ENCODE data around the gene RTL3.
"Not testable (repeated sequence)": the region's sequence is repeated elsewhere in the genome, so short reads cannot be mapped to it uniquely, and the experiment has no call there.

Gene RTL3

DNA sequence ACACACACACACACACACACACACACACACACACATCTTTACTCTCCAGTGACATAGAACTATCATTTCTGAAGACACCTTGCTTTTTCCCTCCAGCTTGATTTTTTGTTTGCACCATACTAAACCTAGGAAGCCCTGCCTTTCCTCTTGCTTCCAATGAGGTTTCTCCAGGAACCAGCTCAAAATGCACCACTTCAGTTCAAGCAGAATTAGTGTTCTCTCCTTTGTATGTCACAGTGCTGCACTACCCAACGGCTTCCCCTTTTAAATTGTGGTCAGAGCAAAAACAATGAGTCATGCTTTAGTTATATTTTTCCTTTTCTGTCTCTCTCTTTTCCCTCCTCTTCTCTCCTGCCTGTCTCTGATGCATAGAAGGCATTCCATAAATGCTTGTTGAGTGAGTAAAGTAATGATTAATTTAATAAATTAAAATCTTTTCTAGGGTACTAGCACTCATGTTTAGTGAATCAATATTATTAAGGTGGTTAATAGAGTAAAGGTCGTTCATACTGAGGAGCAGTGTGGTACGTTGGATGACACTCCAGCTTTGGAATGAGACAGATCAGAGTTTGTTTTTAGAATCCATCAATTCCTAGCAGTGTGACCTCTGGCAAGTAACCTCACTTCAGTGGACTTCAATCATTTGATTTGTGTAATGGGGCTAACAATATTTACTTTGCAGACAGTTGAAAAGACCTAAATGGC lies 5.9 kb downstream of the RTL3 start:
- DNase-seq (ENCODE audit: extremely low spot score): no peak
- CTCF ChIA-PET: interaction anchor here (1.5 kb wide), 1 partner anchor 10 kb away, joined by 4 read pairs; no protein-coding TSS in a partner anchor

DNA sequence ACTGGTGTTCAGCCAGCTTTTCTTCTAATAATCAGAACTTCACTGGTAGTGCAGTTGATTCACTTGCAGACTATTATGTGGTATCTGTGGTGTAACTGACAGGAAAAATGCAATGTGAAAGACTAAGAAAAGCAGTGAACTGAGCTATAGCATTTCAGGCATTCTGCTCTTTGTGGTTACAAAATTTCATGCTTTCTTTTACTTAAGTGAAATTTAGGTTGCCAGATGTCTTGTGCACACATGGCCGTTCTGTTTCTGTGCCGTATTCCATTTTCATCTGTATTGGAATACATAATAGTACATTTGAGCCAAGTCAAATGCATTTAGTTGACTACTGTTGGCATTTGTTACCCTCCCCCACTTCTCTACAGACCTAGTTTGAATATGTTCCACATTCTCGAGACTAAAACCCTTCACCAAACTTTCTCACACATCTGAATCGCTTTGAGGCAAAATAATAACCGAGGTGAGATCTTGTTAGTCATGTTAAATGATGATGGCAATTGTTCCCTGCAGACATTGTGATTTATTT lies 8.2 kb downstream of the RTL3 start:
- TF ChIP-seq, protein P1, sequence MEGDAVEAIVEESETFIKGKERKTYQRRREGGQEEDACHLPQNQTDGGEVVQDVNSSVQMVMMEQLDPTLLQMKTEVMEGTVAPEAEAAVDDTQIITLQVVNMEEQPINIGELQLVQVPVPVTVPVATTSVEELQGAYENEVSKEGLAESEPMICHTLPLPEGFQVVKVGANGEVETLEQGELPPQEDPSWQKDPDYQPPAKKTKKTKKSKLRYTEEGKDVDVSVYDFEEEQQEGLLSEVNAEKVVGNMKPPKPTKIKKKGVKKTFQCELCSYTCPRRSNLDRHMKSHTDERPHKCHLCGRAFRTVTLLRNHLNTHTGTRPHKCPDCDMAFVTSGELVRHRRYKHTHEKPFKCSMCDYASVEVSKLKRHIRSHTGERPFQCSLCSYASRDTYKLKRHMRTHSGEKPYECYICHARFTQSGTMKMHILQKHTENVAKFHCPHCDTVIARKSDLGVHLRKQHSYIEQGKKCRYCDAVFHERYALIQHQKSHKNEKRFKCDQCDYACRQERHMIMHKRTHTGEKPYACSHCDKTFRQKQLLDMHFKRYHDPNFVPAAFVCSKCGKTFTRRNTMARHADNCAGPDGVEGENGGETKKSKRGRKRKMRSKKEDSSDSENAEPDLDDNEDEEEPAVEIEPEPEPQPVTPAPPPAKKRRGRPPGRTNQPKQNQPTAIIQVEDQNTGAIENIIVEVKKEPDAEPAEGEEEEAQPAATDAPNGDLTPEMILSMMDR (IDR thresholded peaks at IDR 0.05; ENCODE audit: control extremely low read depth, extremely low read depth, low read depth, missing control alignments): no peak
- ChIA-PET POLR2A (no interaction called here), CTCF (no interaction called here)
- no peak for DNase-seq (ENCODE audit: extremely low spot score)

More for the DNA sequence above, 5.9 kb downstream of the RTL3 start:
- TF ChIP-seq, protein P1 (IDR thresholded peaks at IDR 0.05; ENCODE audit: control extremely low read depth, extremely low read depth, low read depth, missing control alignments): no peak
- POLR2A ChIA-PET: no interaction called here

DNA sequence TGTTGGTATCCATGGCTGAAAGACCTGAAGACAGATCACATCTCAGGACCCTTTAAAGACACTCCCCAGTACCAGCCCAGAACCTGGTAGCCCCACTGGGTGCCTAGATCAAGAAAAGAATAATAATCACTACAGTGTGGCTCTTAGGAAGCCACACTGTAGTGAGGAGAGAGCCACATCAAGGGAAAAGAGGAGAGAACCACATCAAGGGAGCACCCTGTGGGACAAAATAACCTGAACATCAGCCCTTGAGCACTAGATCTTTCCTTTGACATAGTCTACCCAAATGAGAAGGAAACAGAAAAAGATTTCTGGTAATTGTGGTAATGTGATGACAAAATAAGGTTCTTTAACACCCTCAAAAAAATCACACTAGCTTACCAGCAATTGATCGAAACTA lies 15.3 kb downstream of the RTL3 start:
- TF ChIP-seq, protein P1 (IDR thresholded peaks at IDR 0.05; ENCODE audit: control extremely low read depth, extremely low read depth, low read depth, missing control alignments): no peak
- CTCF ChIA-PET: no interaction called here

DNA sequence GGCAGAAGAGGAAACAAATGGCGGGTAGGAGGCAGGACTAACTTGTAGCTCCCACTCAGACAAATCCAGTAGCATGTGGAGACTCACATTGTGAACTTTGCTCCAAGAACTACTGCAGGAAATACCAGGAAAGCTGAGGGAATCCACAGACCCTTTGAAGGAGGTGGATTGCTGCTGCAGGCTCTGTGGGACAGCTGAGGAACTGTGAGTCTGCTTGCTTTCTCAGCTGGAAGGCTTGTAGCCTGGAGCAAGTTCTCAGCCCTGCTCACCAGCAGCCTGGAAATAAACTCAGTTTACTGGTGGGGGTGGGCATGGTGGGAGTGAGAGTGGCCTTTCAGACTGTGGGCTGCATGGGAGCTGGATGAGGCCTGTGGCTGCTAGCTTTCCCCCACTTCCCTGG lies 16.0 kb downstream of the RTL3 start:
- ChIA-PET CTCF (no interaction called here), POLR2A (no interaction called here)
- no peak for DNase-seq (ENCODE audit: extremely low spot score)
- TF ChIP-seq, protein P1 (IDR thresholded peaks at IDR 0.05; ENCODE audit: control extremely low read depth, extremely low read depth, low read depth, missing control alignments): no peak

More for the DNA sequence above, 15.3 kb downstream of the RTL3 start:
- POLR2A ChIA-PET: no interaction called here
- DNase-seq (ENCODE audit: extremely low spot score): no peak

DNA sequence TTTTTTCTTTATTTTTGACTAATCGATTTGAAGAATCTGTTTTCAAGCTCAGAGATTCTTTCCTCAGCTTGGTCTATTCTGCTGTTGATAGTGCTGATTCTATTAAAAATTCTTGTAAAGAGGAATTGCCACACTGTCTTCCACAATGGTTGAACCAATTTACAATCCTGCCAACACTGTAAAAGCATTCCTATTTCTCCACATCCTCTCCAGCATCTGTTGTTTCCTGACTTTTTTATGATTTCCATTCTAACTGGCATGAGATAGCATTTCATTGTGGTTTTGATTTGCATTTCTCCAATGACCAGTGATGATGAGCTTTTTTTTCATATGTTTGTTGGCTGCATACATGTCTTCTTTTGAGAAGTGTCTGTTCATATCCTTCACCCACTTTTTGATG lies 23.0 kb downstream of the RTL3 start:
- POLR2A ChIA-PET; CTCF ChIA-PET; DNase-seq (ENCODE audit: extremely low spot score): not testable (repeated sequence)

DNA sequence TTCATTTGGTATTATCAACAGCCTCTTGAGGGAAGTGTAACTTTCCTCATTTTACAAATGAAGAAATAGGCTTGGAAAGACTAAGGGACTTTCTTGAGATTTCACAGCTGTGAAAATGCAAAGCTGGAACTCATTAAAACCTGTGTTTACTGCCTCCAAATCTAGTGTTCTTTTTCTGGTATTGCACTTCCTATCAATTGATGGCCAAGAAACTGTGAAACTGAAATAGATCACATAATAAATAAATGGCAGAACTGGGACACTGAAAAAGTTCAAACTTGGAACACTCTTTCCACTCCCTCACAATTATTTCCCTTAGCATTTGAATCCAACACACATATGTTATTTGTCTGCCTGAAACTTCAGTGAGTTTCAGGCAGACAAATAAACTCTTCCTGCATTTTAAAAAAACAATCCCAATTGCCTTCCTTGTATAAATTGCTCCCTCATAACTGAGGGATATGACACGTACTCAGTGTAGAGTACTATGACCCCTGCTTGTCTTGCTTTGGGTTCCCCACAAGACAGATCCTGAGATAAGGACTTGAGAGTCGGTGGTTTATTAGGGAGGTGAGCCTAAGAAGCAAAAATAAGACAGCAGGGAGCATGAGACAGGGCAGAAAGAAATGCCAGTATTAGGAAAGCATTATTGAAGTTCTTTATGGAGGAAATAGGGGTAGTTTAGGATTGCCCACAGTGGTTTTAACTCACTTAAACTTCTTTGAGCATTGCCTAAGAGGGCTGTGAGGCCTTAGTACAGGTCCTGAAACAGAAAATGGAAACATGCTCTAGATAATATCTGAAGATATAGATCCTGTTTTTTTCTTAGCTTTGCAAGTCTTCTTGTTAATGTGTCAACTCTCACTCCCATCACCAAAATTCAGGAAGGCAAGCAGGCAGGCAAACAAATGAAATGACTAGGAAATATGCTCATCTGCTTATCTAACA lies 33.9 kb downstream of the RTL3 start:
- ChIA-PET CTCF (no interaction called here), POLR2A (no interaction called here)
- no peak for DNase-seq (ENCODE audit: extremely low spot score)
- TF ChIP-seq, protein P1 (IDR thresholded peaks at IDR 0.05; ENCODE audit: control extremely low read depth, extremely low read depth, low read depth, missing control alignments): no peak

DNA sequence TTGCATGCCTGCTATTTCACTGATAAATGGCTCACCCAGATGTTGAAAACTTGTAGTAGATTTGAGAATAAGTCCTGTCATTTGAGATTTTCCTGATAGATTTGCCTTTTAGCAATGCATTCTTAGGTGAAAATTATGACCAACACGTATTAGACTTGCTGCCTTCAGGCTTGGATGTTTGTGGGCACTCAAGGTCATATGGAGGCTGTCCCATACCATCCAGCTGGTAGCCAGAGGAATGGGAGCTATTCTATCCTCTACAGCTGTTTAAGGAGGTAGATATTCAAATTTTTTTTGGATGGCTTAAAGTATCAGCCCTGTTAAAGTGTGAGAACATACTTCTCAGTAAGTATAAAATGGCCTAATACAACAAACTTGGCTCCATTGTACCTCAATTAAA lies 34.7 kb downstream of the RTL3 start:
- CTCF ChIA-PET: no interaction called here
- POLR2A ChIA-PET: no interaction called here
- TF ChIP-seq, protein P1 (IDR thresholded peaks at IDR 0.05; ENCODE audit: control extremely low read depth, extremely low read depth, low read depth, missing control alignments): no peak

More for the DNA sequence above, 34.7 kb downstream of the RTL3 start:
- DNase-seq (ENCODE audit: extremely low spot score): no peak

All from GM10248 (cell line).